Ascending aorta (tissue), 2 donors: ENCODE data around the gene GPR52. TPM values are rescaled to one million over a fixed set of nuclear protein-coding genes. Genes with fewer than 3 reads are reported as not detected.

Experiments
- DNase-seq, 2 donors: peaks; one replicate each; pipeline ENCODE4 v3.0.0-alpha.2; 2019; ENCODE audit warnings: low spot score in 2 of 2
- H3K27ac ChIP-seq, 2 donors: fragments of 200-600 bp; sonication (generic); one replicate each; pipeline ENCODE4 v1.5.1; 2016 to 2017; ENCODE audit warnings: mild to moderate bottlenecking in 1 of 2
- H3K27me3 ChIP-seq: fragments of 200-600 bp; sonication (generic); one replicate; pipeline ENCODE4 v1.5.1; 2017
- H3K36me3 ChIP-seq, 2 donors: fragments of 200-600 bp; sonication (generic); one replicate each; pipeline ENCODE4 v1.5.1; 2016
- H3K4me1 ChIP-seq, 2 donors: fragments of 200-600 bp; sonication (generic); one replicate each; pipeline ENCODE4 v1.5.1; 2016 to 2017; ENCODE audit warnings: mild to moderate bottlenecking in 1 of 2
- H3K4me3 ChIP-seq, 2 donors: fragments of 200-600 bp; sonication (generic); one replicate each; pipeline ENCODE4 v1.5.1; 2016 to 2017; ENCODE audit warnings: mild to moderate bottlenecking in 1 of 2
- H3K9me3 ChIP-seq, 2 donors: fragments of 200-600 bp; sonication (generic); one replicate each; pipeline ENCODE4 v1.5.1; 2016
- intact Hi-C: fragments of 100-400 bp; cut with DNase I; formaldehyde crosslinking; loops from one replicate; pipeline ENCODE4 v1.15.1; 2023
- total RNA-seq: library from RNA; depleted of rRNA; stranded (reverse); fragments of >200 nt; gene quantifications from one replicate; pipeline ENCODE4 v1.1.0, GENCODE V29; 2016
- TF ChIP-seq, protein P1 (sequence below), 3 experiments: fragments of 200-600 bp in 2 of 3; fragments of 450-650 bp in 1 of 3; sonication (generic) in 2 of 3; IDR thresholded peaks; one replicate each; pipeline ENCODE4 v1.5.1; 2016 to 2019; ENCODE audit warnings: antibody characterized with exemption in 3 of 3, mild to moderate bottlenecking in 1 of 3, moderate library complexity in 1 of 3

Gene GPR52
- total RNA-seq, 1 donor from 2014 or later: 0.75 TPM

- no peaks in the 10 kb centered on the region for H3K4me1 ChIP-seq
- no peak overlapping the region for H3K27ac ChIP-seq
- H3K27me3 ChIP-seq: no peaks in the 10 kb centered on the region
- TF ChIP-seq, protein P1, sequence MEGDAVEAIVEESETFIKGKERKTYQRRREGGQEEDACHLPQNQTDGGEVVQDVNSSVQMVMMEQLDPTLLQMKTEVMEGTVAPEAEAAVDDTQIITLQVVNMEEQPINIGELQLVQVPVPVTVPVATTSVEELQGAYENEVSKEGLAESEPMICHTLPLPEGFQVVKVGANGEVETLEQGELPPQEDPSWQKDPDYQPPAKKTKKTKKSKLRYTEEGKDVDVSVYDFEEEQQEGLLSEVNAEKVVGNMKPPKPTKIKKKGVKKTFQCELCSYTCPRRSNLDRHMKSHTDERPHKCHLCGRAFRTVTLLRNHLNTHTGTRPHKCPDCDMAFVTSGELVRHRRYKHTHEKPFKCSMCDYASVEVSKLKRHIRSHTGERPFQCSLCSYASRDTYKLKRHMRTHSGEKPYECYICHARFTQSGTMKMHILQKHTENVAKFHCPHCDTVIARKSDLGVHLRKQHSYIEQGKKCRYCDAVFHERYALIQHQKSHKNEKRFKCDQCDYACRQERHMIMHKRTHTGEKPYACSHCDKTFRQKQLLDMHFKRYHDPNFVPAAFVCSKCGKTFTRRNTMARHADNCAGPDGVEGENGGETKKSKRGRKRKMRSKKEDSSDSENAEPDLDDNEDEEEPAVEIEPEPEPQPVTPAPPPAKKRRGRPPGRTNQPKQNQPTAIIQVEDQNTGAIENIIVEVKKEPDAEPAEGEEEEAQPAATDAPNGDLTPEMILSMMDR (IDR thresholded peaks at IDR 0.05): no peak
- no peak for DNase-seq
- intact Hi-C loops: no loop called here
- H3K36me3 ChIP-seq: no peaks in the 10 kb centered on the region
- H3K9me3 ChIP-seq: no peaks in the 10 kb centered on the region
- H3K4me3 ChIP-seq: no peak overlapping the region
These were observed 18.1 kb downstream of the GPR52 start for GRCh38 chr1:174465855-174466254.

DNA sequence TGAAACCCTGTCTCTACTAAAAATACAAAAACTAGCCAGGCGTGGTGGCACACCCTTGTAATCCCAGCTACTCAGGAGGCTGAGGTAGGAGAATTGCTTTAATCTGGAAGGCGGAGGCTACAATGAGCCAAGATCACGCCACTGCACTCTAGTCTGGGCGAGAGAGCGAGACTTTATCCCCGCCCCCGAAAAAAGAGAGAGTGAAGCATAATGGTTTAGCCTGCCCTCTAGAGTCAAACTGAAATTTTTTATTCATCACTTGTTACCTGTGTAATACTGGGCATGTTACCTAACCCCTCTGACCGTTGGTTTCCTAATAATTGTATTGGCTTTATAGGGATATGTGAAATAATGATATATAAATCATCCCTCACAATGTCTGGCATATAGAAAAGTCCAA lies 18.8 kb downstream of the GPR52 start:
- Histone ChIP-seq H3K36me3 (no peaks in the 10 kb centered on the region), H3K4me3 (no peak overlapping the region), H3K27me3 (no peaks in the 10 kb centered on the region), H3K27ac (no peak overlapping the region), H3K9me3 (no peaks in the 10 kb centered on the region), H3K4me1 (no peaks in the 10 kb centered on the region)
- intact Hi-C loops: no loop called here
- DNase-seq: no peak
- TF ChIP-seq, protein P1 (IDR thresholded peaks at IDR 0.05): no peak

GRCh38 chr1:174469052-174469451 lies 21.3 kb downstream of the GPR52 start:
- no peaks in the 10 kb centered on the region for H3K36me3 ChIP-seq
- TF ChIP-seq, protein P1 (IDR thresholded peaks at IDR 0.05): no peak
- H3K9me3 ChIP-seq: no peaks in the 10 kb centered on the region
- H3K4me1 ChIP-seq: no peaks in the 10 kb centered on the region
- intact Hi-C loops: no loop called here
- no peaks in the 10 kb centered on the region for H3K27me3 ChIP-seq
- no peak for DNase-seq
- no peak overlapping the region for H3K27ac ChIP-seq
- no peak overlapping the region for H3K4me3 ChIP-seq

- no peak for DNase-seq
- no peak overlapping the region for H3K27ac ChIP-seq
- H3K36me3 ChIP-seq: no peaks in the 10 kb centered on the region
- no peaks in the 10 kb centered on the region for H3K4me1 ChIP-seq
- no peaks in the 10 kb centered on the region for H3K27me3 ChIP-seq
- TF ChIP-seq, protein P1 (IDR thresholded peaks at IDR 0.05): no peak
- H3K4me3 ChIP-seq: no peak overlapping the region
- intact Hi-C loops: no loop called here
- H3K9me3 ChIP-seq: no peaks in the 10 kb centered on the region
These were observed 21.9 kb downstream of the GPR52 start for GRCh38 chr1:174469687-174470086.

- no peaks in the 10 kb centered on the region for H3K9me3 ChIP-seq
- intact Hi-C loops: no loop called here
- TF ChIP-seq, protein P1 (IDR thresholded peaks at IDR 0.05): no peak
- no peak for DNase-seq
- H3K27ac ChIP-seq: no peak overlapping the region
- H3K4me1 ChIP-seq: no peaks in the 10 kb centered on the region
- no peak overlapping the region for H3K4me3 ChIP-seq
- no peaks in the 10 kb centered on the region for H3K27me3 ChIP-seq
- no peaks in the 10 kb centered on the region for H3K36me3 ChIP-seq
These were observed 31.5 kb downstream of the GPR52 start for GRCh38 chr1:174479281-174479680.

GRCh38 chr1:174480324-174480723 lies 32.6 kb downstream of the GPR52 start:
- Histone ChIP-seq H3K4me1 (no peaks in the 10 kb centered on the region), H3K27ac (no peak overlapping the region), H3K4me3 (no peak overlapping the region), H3K27me3 (no peaks in the 10 kb centered on the region), H3K9me3 (peaks cover 0 to 5% of the 10 kb centered on the region in 2 donors), H3K36me3 (no peaks in the 10 kb centered on the region)
- TF ChIP-seq, protein P1 (IDR thresholded peaks at IDR 0.05): no peak
- DNase-seq: no peak
- intact Hi-C loops: no loop called here
